ENCODE results near the gene TMEM248. TPM values are rescaled to one million over a fixed set of nuclear protein-coding genes. Genes with fewer than 3 reads are reported as not detected.
"Not testable (repeated sequence)": the region's sequence is repeated elsewhere in the genome, so short reads cannot be mapped to it uniquely, and the experiment has no call there.

TMEM248 gene
- 54.0 and 87.9 TPM in 2 replicates for total RNA-seq

DNA sequence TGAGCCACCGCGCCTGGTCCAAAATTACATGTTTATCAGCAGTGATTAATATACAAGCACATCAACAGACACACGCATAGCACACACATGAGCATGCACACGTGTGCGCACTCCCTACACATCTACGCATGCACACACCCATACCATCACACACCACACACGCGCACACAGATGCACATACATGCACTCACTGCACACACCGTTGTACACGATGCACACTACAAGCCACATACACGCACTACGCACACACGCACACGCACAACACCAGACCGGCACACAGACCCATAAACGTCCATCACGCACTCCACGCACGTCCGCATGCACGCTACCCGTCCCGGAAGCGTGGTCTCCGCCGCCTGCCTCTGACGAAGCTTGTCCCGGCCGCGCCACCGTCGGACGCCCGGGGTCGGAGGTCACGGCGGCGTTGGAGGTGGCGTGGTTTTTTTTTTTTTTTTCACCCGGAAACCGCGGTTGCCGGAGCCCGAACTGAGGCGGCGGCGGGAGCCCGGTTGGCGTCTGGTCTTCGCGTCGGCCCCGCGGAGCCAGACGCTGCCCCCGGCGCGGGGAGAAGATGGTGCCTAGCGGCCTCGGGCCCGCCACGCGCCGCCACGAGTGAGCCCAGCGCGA is at the start of gene TMEM248:
TMEM248 (plus strand) TSS at position 457 of the 627 bp plus-strand sequence. CDS start 20,641 bp downstream, outside the sequence.
- DNase-seq (ENCODE audit: low read depth in 2 of 2): peak; percentile 61 to 87

- DNase-seq (ENCODE audit: low read depth in 2 of 2): no peak
Measured at GRCh38 chr7:66873476-66873875, 47.5 kb upstream of the TMEM248 start.

DNA sequence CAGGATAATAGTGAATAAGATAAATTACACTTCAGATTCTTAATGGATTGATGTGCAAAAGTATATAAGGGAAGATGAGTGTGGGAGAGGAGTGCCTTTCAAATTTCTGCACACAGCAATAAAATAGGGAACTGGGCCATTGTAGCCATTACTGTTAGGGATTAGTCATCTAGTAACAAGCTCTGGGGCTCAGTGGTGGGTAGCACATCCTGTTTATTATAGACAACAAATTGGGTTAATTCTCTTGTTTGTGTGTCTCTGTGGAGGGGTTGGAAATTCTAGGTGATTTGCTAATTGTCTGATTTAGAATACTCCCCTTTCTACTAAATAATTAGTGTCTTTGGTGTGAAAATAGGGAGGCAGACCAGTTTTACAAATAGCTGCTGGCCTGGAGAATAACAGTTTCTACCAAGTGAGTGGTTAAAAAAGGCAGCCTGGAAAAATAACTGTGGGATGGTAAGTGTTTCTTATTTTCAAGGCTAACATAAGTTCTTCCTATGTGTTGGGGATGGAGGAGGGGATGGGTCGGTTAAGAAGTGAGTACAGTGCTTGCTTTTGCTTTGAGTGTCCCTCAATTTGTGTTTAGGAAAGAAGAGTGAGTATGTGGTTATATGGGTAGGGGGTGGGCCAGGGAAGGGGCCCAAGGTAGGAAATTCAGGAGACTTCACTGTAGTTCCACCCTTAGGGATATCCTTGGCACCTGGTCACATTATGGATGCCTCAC is 43.3 kb upstream of the TMEM248 start:
- no peak for DNase-seq (ENCODE audit: low read depth in 2 of 2)

- DNase-seq (ENCODE audit: low read depth in 2 of 2): not testable (repeated sequence)
Measured at GRCh38 chr7:66878301-66878685, 42.7 kb upstream of the TMEM248 start.

DNA sequence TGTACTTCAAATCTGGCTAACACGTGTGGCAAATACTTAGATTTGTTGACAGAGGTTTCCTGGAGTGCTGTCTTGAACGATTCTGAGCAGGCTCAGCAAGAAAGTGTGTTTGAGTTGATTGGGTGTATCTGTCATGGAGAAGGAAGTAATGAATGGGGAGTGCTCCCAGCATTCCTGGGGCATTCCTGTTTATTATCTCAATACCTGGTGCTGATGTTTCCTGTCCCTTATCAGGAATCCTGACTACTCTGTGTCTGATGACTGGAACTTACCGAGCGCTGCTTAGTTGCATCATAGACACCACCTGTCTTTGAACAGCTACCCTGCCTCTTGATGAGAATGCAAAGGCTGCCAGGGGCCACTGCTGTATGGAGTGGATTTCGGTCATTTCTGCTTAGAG is 41.0 kb upstream of the TMEM248 start:
- no peak for DNase-seq (ENCODE audit: low read depth in 2 of 2)

- not testable (repeated sequence) for DNase-seq (ENCODE audit: low read depth in 2 of 2)
Measured at GRCh38 chr7:66880577-66880976, 40.4 kb upstream of the TMEM248 start.

GRCh38 chr7:66883716-66884115 is 37.3 kb upstream of the TMEM248 start:
- no peak for DNase-seq (ENCODE audit: low read depth in 2 of 2)

GRCh38 chr7:66884556-66884955 is 36.5 kb upstream of the TMEM248 start:
- DNase-seq (ENCODE audit: low read depth in 2 of 2): peak in 1 of 2 donors; percentile 9

- no peak for DNase-seq (ENCODE audit: low read depth in 2 of 2)
Measured at GRCh38 chr7:66886152-66886551, 34.9 kb upstream of the TMEM248 start.

DNA sequence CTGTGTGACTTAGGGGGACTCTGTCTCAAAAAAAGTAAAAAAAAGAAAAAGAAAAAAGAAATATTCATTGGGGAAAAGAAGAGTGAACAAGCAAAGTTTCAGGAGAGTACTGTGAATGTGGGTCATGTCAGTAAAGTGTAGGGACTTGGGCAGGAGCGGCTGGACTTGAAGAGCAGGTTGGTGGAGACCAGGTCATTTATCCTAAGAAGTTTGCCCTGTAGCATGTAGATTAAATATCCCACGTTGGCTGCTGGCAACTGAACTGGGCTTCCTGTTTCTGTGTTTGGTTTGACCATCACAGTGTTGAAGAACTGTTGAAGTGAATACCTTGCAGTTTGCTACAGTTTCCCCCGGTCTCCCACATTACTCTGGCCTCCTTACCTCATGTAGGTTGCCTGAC is 32.8 kb upstream of the TMEM248 start:
- DNase-seq (ENCODE audit: low read depth in 2 of 2): not testable (repeated sequence)

DNA sequence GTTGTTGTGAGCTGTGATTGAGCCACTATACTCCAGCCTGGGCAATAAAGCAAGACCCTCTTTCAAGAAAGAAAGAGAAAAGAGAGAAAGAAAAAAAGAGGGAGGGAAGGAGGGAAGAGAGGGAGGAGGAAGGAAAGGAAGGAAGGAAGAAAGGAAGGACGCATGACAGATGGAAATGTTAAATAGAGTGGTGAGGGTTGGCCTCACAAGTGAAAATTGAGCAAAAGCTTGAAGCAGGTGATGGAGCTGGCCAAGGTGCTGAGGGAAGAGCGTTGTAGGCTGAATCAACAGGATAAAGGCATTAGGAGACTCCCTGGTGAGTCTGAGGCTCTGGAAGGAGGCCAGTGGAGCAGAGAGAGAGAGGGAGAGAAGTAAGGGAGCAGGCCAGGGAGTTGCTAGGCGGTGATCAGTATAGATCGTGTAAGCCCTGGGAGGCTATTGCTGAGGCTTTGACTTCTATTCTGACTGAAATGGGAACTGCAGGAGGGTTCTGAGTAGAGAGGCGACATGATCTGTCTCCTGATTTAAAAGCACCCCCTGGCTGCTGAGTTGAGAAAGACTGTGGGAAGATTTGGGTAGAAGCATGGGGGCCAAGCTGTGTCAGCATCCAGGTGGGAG is 26.5 kb upstream of the TMEM248 start:
- DNase-seq (ENCODE audit: low read depth in 2 of 2): peak in 1 of 2 donors; percentile 25

GRCh38 chr7:66896441-66896840 is 24.6 kb upstream of the TMEM248 start:
- no peak for DNase-seq (ENCODE audit: low read depth in 2 of 2)

DNA sequence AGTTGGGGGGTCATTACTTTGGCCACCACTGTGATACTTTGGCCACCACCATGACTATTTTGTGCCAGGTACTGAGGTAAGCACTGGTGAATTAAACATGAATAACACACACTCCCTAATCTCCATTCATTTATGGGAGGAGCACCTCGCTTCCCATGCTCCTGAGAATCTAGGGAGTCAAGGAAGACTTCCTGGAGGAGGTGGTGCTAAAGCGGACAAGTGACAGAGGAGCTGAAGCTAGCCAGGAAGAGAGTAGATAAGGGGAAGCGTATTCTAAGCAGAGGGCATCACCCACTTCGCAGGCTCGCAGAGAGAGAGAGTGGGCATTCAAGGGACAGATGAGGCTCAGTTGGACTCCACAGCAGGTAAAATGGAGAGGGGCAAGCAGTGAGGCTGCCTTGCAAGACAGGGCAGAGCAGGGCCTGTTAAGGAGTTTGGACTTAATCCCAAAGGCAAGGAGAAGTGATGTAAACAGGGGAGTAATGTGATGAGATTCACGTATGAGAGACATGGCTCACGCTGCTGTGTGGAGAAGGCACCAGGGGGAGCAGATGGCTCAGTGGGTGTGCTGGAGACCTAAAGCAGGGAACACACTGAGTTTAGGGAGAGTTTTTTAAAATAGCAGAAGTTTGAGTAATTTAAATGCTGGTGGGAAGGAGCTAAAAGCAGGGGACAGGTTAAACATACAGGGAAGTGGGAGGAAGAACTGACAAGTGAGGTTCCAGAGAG is 21.3 kb upstream of the TMEM248 start:
- DNase-seq (ENCODE audit: low read depth in 2 of 2): no peak

DNA sequence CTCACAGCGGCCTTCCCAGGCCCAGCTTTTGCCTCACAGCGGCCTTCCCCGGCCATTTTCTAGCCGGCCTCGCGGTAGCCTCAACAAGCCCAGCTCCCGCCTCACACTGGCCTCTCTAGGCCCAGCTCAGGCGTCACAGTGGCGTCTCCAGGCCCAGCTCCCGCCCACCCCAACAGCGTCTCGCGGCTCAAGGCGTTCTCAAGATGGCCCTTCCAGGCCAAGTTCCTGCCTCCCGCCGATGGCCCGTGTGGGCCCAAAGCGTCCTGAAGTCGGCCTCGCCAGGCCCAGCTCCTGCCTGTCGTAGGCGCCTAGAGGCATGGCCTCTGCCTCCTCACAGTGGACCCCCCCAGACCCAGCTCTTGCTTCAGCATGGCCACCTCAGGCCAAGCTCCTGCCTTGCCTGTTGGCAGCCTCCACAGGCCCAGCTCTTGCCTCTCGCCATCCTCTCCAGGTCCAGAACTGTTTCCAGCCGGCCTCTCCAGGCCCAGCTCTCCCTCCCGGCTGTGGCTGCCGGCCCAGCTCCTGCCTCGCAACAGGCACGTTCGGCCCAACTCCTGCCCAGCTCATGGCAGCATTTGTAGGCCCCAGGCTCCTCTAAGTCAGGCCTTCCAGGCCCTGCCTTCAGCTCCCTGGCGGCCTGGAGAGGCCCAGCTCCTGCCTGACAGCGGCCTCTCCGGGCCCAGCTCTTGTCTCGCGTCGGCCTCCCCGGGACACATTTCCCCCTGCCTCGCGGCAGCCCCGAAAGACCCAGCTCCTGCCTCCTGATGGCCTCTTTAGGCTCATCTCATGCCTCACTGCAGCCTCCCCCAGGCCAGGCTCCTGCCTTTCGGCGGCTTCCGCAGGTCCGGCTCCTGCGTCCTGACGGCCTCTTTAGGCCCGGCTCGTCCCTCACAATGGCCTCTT is 18.8 kb upstream of the TMEM248 start:
- DNase-seq (ENCODE audit: low read depth in 2 of 2): no peak

- DNase-seq (ENCODE audit: low read depth in 2 of 2): no peak
Measured at GRCh38 chr7:66902844-66903180, 18.2 kb upstream of the TMEM248 start.

- DNase-seq (ENCODE audit: low read depth in 2 of 2): no peak
Measured at GRCh38 chr7:66903360-66904062, 17.5 kb upstream of the TMEM248 start.

- DNase-seq (ENCODE audit: low read depth in 2 of 2): no peak
Measured at GRCh38 chr7:66904063-66904593, 16.9 kb upstream of the TMEM248 start.

GRCh38 chr7:66905278-66905677 is 15.7 kb upstream of the TMEM248 start:
- no peak for DNase-seq (ENCODE audit: low read depth in 2 of 2)

DNA sequence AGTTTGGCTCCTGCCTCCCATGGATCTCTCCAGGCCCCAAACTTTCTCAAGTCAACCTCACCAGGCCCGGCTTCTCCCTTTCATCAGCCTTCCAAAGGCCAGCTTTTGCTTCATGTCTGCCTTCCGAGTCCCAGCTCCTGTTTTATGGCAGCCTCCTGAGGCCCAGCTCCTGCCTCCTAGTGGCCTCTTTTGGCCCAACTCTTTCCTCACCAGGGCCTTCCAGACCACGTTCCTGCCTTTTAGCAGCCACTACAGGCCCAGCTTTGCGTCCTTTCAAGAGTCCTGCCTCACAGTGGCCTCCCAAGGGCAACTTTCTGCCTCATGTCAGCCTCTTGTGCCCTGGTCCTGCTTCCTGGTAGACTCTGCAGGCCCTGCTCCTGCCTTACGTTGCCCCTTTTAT is 15.3 kb upstream of the TMEM248 start:
- DNase-seq (ENCODE audit: low read depth in 2 of 2): peak in 1 of 2 donors; percentile 7

GRCh38 chr7:66907731-66908130 is 13.3 kb upstream of the TMEM248 start:
- no peak for DNase-seq (ENCODE audit: low read depth in 2 of 2)
